HG02610 (cell line): Measurements from ENCODE around the gene FAM3B.

Source experiments
- ATAC-seq: cut with Tn5 transposase; IDR thresholded peaks from one replicate; pipeline ENCODE4 v1.9.1; 2021; ENCODE audit warnings: mild to moderate bottlenecking, moderate library complexity; ENCODE audit not compliant: unreplicated experiment

The FAM3B gene

GRCh38 chr21:41367945-41368734 is 51.5 kb downstream of the FAM3B start:
- peak; percentile 38 for ATAC-seq

- no peak for ATAC-seq
Observed at GRCh38 chr21:41368735-41369104, 52.1 kb downstream of the FAM3B start.

GRCh38 chr21:41369105-41369919 is 52.7 kb downstream of the FAM3B start:
- ATAC-seq, result peak; percentile 39

- ATAC-seq, result no peak
Observed at GRCh38 chr21:41369920-41370839, 53.6 kb downstream of the FAM3B start.

- ATAC-seq, result no peak
Observed at GRCh38 chr21:41370840-41371684, 54.5 kb downstream of the FAM3B start.

- no peak for ATAC-seq
Observed at GRCh38 chr21:41371685-41372030, 55.1 kb downstream of the FAM3B start.

GRCh38 chr21:41373253-41373652 is 56.7 kb downstream of the FAM3B start:
- no peak for ATAC-seq

- no peak for ATAC-seq
Observed at GRCh38 chr21:41373763-41374162, 57.2 kb downstream of the FAM3B start.

- ATAC-seq, result no peak
Observed at GRCh38 chr21:41374177-41374712, 57.6 kb downstream of the FAM3B start.

- no peak for ATAC-seq
Observed at GRCh38 chr21:41374867-41375533, 58.4 kb downstream of the FAM3B start.

GRCh38 chr21:41375875-41376274 is 59.3 kb downstream of the FAM3B start:
- ATAC-seq, result no peak

- no peak for ATAC-seq
Observed at GRCh38 chr21:41377715-41378114, 61.1 kb downstream of the FAM3B start.

GRCh38 chr21:41378849-41379248 is 62.2 kb downstream of the FAM3B start:
- no peak for ATAC-seq

GRCh38 chr21:41379901-41380300 is 63.3 kb downstream of the FAM3B start:
- no peak for ATAC-seq

GRCh38 chr21:41381731-41382130 is 65.1 kb downstream of the FAM3B start:
- no peak for ATAC-seq

- ATAC-seq, result no peak
Observed at GRCh38 chr21:41387042-41387819, 70.6 kb downstream of the FAM3B start.

- no peak for ATAC-seq
Observed at GRCh38 chr21:41387824-41388223, 71.2 kb downstream of the FAM3B start.

- ATAC-seq, result no peak
Observed at GRCh38 chr21:41388259-41388658, 71.7 kb downstream of the FAM3B start.
